Epithelial cell of prostate (primary cell): ENCODE results near the gene DRG1.
"Not testable (repeated sequence)": the region's sequence is repeated elsewhere in the genome, so short reads cannot be mapped to it uniquely, and the experiment has no call there.

Experiments used
- DNase-seq: peaks from one replicate; pipeline ENCODE4 v3.0.0-alpha.2; 2011; ENCODE audit warnings: low read depth, low spot score
- H3K27ac ChIP-seq: fragments of 450-650 bp; 2 replicates; pipeline ENCODE4 v1.5.1; 2017; ENCODE audit warnings: mild to moderate bottlenecking

Gene DRG1

GRCh38 chr22:31441652-31442051 is 42.2 kb downstream of the DRG1 start:
- no peak overlapping the region for H3K27ac ChIP-seq
- no peak for DNase-seq

- no peak for DNase-seq
- H3K27ac ChIP-seq: no peak overlapping the region
Observed at GRCh38 chr22:31442768-31443489, 43.5 kb downstream of the DRG1 start.

GRCh38 chr22:31443516-31443915 is 44.1 kb downstream of the DRG1 start:
- no peak overlapping the region for H3K27ac ChIP-seq
- DNase-seq: no peak

- DNase-seq: no peak
- no peak overlapping the region for H3K27ac ChIP-seq
Observed at GRCh38 chr22:31445642-31446041, 46.2 kb downstream of the DRG1 start.

DNA sequence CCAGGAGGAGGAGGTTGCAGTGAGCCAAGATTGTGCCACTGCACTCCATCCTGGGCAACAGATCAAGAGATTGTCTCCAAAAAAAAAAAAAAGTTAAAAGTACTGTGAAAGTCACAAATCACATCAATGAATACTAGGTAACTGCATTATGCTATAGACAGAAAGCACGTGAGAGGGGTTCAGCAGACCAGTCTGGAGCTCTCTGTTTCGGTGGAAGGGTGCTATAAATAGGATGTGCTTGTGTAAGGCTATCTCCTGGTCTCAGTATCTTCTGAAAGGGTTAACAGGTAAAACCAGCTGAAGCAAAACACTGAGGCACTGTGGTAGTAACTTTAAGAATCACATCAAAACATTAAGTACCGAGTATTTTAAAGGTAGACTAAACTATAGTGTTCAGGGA is 46.8 kb downstream of the DRG1 start:
- no peak overlapping the region for H3K27ac ChIP-seq
- DNase-seq: no peak

DNA sequence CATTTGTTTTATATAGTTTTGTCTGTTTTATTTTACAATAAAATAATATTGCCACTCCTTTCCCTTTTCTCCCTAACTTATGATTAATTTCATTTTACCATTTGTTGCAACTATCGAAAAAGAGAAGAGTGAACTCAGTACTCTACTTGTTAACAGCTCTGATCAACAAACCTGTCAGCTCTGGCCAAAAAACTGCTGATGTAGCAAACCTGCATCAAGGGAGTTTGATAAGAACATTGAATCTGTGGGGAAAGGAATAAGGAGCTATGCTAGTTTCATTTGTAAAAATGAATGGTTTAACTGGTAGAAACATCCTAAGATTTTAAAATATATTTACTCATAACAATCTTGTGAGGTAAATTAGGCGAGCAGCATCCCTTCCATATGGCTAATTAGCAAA is 47.4 kb downstream of the DRG1 start:
- DNase-seq: no peak
- no peak overlapping the region for H3K27ac ChIP-seq

DNA sequence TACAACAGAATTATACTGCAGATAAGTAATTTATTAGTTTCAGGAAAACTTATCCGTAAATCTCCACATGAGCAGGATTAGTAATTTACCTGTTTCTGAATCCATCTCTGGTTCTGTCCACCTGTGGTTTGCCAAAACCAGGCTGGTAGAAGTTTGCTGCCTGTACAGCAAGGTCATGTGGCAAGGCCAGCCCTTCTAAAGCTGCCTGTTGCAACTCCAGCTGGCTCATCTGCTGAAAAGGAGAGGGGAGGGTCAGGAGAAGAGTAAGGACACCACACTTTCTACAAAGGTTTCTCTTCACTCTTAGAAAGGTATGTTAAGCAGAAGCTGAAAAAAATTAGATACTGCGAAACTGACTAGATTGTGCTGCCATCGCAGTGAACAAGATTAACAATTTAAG is 47.9 kb downstream of the DRG1 start:
- no peak for DNase-seq
- no peak overlapping the region for H3K27ac ChIP-seq

DNA sequence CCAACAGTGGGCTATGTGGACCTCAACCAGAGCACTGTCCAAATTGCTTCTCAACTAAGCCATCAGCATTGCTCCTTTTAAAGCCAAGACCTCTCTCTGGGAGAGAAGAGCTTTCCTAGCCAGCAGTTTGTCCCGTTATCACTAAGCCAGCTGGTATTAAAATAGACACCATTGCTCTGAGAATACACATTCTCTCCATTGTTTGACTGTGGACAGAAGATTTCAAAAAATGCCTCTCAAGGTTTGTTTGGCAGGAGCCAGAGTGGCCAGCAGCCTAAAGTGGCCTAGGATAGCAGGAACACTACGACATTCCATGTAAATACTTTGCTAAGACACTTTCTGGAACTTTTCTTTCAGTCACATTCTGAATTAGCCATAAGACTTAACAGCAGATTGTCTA is 49.0 kb downstream of the DRG1 start:
- DNase-seq: no peak

GRCh38 chr22:31449506-31449905 is 50.1 kb downstream of the DRG1 start:
- no peak overlapping the region for H3K27ac ChIP-seq
- no peak for DNase-seq

More for the DNA sequence above, 49.0 kb downstream of the DRG1 start:
- no peak overlapping the region for H3K27ac ChIP-seq

DNA sequence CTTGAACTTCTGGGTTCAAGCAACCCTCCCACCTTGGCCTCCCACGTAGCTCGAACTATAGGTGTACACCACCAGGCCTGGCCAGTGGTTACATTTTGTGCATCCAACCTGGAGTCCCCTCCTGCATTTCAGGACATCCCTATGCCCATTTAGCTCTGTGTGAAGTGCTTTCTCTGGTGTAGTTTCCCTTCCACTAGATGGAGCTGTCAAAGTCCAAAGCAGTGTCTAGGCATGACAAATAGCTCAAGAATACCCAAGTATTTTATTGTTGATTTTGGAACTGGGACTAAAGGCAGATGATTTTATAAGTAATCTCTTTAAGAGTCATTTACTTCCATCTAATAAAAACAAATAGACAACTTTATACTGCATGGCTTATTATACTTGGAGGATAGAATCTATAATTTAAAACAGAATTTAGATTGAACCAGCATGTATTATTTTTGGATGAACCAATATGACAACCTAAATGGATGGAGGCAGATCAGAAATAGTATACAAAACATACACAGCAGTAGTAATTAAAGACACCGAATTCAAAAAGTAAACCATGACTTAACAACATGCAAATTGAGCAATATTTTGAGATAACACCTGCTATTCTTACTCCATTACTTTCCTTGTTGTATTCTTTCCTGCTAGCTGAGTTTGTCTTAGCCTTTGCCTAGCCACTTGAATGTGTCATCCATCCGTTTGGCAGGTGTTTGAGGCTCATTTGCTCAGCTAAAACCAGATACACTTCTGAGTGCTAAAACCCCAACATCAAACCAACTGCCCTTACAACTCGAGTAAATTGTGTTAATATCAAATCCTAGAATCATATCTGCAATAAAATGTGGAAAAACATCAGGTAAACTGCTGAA is 52.5 kb downstream of the DRG1 start:
- DNase-seq: no peak
- no peak overlapping the region for H3K27ac ChIP-seq

DNA sequence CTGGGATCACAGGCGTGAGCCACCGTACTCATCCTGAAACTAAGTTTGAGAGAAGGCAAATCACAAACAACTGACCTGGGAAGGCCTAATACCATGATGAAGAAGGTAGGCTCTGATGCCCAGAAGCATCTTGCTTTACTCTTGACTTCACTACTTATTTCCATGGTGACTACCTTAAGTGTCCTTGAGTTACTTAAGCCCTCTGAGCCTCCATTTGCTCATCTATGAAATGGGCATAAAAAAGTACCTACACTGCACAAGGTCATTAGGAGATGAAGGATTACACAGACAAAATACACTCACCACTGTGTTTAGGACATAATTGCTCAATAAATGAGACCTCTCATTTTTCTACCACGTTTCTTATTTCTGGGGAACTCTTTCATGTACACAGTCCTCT is 62.3 kb downstream of the DRG1 start:
- no peak for DNase-seq
- no peak overlapping the region for H3K27ac ChIP-seq

GRCh38 chr22:31465307-31465706 is 65.9 kb downstream of the DRG1 start:
- no peak for DNase-seq
- H3K27ac ChIP-seq: no peak overlapping the region

- no peak for DNase-seq
- H3K27ac ChIP-seq: no peak overlapping the region
Observed at GRCh38 chr22:31474743-31475142, 75.3 kb downstream of the DRG1 start.

- H3K27ac ChIP-seq: no peak overlapping the region
- no peak for DNase-seq
Observed at GRCh38 chr22:31475800-31476199, 76.4 kb downstream of the DRG1 start.

GRCh38 chr22:31477329-31477728 is 77.9 kb downstream of the DRG1 start:
- DNase-seq: no peak
- no peak overlapping the region for H3K27ac ChIP-seq

- DNase-seq: no peak
- H3K27ac ChIP-seq: no peak overlapping the region
Observed at GRCh38 chr22:31481129-31481528, 81.7 kb downstream of the DRG1 start.

DNA sequence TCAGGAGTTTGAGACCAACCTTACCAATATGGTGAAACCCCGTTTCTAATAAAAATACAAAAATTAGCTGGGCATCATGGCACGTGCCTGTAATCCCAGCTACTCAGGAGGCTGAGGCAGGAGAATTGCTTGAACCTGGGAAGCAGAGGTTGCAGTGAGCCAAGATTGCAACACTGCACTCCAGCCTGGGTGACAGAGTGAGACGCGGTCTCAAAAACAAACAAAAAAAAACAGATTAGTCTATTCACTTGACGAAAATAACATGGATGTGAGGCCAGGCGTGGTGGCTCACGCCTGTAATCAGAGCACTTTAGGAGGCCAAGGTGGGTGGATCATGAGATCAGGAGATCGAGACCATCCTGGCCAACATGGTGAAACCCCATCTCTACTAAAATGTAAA is 83.1 kb downstream of the DRG1 start:
- not testable (repeated sequence) for H3K27ac ChIP-seq, DNase-seq
